Activated CD4-positive, alpha-beta T cell treated with anti-CD3 and anti-CD28 coated beads for 48 hours (primary cell): ENCODE results near the gene ATP6V1D.
"Not testable (repeated sequence)": the region's sequence is repeated elsewhere in the genome, so short reads cannot be mapped to it uniquely, and the experiment has no call there.

ENCODE experiments used
- DNase-seq: peaks from one replicate; pipeline ENCODE4 v3.0.0-alpha.2; 2020

The ATP6V1D gene

DNA sequence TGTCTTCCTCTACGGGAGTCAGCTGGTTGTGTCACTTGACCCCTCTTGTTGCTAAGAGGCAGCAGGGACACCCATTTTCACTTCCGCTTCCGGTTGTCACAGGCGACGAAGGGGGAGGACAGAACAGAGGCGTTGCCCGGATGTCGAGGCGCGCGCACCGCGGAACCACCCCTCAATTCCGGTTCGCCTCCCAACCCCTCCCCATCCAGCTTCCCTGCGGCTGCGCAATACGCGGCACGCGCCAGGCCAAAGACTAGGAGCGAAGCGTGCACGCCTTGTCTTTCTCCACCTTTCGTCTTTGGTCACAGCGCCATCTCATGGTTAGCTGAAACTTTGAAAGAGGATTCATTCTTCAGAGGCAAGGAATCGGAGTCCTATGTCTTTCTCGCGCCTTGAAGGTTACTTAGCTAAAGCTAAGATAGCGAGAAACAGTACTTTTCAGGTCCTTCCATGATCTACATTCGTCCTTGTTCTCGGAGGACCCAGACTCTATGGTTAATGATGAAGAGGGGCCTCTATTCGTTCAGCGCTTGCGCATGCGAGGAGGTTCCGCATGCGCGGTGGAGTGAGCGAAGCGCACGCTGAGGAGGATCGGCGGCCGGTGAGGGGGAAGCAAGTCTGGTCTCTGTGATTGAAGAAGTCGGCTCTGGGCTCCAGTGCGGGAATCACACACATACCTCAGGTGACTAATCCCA lies at the start of gene ATP6V1D, which contains the start of gene EIF2S1:
TSS of gene ATP6V1D (minus strand) at position 30 of the 695 bp plus-strand sequence. CDS start 106 bp downstream, outside the sequence.
TSS of gene EIF2S1 (plus strand) at position 554 of the 695 bp plus-strand sequence. CDS start 4,440 bp downstream, outside the sequence.
- DNase-seq, result peak; percentile 99

GRCh38 chr14:67408122-67408801 lies 48.7 kb upstream of the ATP6V1D start:
- DNase-seq, result not testable (repeated sequence)

GRCh38 chr14:67405771-67406170 lies 46.2 kb upstream of the ATP6V1D start:
- no peak for DNase-seq

- no peak for DNase-seq
Measured at GRCh38 chr14:67400434-67400833, 40.8 kb upstream of the ATP6V1D start.

DNA sequence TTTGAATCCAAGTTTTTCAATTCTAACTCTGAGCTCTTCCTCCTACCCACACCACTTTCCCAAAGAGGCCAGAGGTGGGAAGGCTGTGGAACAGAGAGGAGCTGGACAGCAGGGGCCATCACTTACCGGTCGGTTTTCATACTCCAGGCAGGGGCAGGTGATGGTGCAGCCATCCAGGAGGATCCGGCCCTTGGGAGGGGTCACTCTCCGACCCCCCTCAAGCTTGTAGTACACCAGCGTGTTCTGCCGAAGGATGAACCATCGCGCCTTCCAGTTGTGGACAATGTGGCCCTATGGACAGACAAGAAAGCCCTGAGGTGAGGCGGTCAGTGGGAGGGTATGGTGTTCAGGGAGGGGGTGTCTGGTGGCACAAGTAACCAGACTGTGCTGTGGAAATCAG lies 37.9 kb upstream of the ATP6V1D start:
- no peak for DNase-seq

DNA sequence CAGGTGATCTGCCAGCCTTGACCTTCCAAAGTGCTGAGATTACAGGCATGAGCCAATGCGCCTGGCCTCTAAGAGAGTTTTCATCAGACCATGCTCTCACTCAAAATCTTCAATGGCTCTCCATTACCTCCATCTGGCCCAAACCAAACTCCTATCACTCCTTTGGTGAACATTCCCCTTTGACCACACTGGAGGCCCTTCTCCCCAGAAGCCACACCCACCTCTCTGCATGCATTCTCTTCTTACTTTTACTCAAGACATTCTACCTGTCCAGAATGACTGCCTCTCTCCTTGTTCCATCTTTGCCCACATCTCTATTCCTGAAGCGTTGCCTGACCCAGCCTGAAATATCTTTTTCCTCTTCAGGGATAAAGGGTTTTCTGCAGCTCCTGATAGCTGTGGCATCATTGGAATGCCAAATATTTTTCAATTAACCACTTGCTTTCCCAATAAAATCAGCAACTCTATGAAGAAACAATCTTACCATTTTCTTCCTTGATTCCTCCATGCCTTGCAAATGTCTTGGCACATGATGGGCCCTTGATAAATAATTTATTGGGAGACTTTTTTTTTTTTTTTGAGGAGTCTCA lies 36.9 kb upstream of the ATP6V1D start:
- DNase-seq, result no peak

- no peak for DNase-seq
Measured at GRCh38 chr14:67395876-67396189, 36.2 kb upstream of the ATP6V1D start.

- no peak for DNase-seq
Measured at GRCh38 chr14:67395086-67395875, 35.7 kb upstream of the ATP6V1D start.

DNA sequence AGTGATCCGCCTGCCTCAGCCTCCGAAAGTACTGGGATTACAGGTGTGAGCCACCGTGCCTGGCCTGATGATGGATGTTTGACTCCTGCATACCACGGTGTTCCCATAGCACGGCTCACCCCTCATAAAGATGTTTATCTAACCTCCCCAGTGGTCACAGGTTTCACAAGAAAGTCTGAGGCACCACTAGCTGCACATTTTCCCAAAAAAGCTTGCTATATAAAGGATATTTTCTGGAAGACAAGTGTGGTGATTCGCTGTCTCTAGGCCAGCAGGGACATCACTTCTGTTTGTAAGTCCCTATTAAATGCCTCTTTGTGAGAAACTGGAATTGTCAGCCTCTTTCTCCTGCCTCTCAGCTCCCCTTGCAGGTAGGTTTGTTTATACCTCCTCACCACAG lies 34.1 kb upstream of the ATP6V1D start:
- DNase-seq, result no peak

- DNase-seq, result no peak
Measured at GRCh38 chr14:67392800-67393199, 33.2 kb upstream of the ATP6V1D start.

GRCh38 chr14:67392123-67392522 lies 32.5 kb upstream of the ATP6V1D start:
- DNase-seq, result no peak

GRCh38 chr14:67391268-67391667 lies 31.7 kb upstream of the ATP6V1D start:
- no peak for DNase-seq

DNA sequence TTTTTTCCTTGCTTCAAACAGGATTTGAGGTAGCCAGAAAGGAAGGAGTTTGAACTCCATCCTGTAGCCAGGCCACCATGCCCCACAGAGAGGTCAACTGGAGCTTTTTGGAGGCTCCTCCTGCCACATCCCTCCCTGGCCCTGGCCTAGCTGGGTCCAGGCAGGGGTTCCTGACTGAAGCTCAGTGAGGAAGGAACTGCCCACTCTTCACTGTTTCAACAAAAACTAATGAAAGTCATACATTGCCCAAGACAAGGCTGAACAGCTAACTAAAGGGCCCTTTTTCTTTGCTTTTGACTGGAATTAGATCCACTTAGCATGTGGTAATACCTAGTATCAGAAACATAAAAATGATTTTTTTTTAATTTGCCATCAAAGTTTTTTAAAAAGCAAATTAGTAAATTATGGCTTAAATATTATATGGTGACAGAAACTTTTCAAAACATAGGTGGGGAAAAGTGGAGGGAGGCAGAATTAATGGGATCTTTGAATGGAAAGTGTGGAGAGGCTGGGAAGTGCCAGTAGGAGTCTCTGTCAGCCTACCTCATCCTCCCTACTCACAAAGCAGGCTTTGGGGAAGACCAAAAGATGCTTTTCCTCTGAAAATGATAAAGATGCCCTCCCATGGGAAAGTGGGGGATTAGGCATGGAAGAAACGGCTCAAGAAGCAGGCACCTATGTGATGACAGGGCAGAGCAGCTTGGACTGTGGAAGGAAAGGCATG lies 30.4 kb upstream of the ATP6V1D start:
- DNase-seq, result no peak

DNA sequence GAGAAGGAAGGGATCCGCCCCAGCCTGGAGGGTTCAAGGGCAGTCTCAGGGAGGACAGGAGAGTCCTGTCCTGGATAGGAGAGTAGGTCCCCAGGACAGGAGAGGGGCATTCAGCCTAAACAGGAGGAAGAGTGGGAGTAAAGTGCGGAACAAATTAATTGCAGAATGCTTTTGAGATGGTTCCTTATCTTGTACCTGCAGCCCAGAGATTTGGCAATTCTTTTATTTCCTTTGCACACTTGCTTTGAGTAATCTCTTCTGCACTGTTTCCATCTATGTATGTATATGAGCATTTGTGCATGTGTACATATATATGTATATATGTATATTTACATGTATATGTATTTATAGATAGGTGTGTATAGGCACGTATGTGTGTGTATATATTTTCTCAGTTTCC lies 29.7 kb upstream of the ATP6V1D start:
- no peak for DNase-seq

- no peak for DNase-seq
Measured at GRCh38 chr14:67387195-67387594, 27.6 kb upstream of the ATP6V1D start.

GRCh38 chr14:67385618-67386017 lies 26.0 kb upstream of the ATP6V1D start:
- DNase-seq, result no peak

GRCh38 chr14:67385120-67385519 lies 25.5 kb upstream of the ATP6V1D start:
- no peak for DNase-seq

- DNase-seq, result no peak
Measured at GRCh38 chr14:67377916-67378315, 18.3 kb upstream of the ATP6V1D start.

GRCh38 chr14:67373347-67373746 lies 13.7 kb upstream of the ATP6V1D start:
- peak; percentile 28 for DNase-seq

- DNase-seq, result no peak
Measured at GRCh38 chr14:67372833-67373232, 13.2 kb upstream of the ATP6V1D start.

DNA sequence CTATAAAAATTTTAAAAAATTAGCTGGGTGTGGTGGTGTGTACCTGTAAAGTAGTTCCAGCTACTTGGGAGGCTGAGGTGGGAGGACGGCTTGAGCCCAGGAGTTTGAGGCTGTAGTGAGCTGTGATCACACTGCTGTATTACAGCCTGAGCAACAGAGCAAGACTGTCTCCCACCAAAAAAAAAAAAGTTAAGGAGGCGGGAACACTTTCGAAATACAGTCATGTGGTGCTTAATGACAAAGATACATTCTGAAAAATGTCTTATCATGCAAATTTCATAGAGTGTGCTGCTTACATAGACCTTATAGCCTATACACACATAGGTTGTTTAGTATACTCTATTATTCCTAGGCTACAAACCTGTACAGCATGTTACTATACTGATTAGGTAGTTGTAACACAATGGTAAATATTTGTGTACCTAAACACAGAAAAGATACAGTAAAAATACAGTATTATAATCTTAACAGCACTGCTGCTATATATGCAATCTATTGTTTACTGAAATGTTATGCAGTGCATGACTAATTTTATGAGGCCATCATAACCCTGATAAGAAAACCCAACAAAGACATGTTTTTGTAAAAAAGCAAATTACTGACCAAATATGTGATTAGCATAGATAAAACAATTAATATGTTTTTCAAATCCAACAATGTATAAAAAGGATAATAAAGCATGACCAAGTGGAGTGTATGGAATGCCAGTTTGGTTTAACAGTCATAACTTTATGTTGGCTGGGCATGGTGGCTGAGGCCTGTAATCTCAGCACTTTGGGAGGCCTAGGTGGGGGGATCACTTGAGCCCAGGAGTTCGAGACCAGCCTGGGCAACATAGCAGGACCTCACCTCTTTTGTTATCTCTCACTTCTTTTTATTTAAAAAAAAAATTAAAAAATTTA lies 11.9 kb upstream of the ATP6V1D start:
- DNase-seq, result no peak

DNA sequence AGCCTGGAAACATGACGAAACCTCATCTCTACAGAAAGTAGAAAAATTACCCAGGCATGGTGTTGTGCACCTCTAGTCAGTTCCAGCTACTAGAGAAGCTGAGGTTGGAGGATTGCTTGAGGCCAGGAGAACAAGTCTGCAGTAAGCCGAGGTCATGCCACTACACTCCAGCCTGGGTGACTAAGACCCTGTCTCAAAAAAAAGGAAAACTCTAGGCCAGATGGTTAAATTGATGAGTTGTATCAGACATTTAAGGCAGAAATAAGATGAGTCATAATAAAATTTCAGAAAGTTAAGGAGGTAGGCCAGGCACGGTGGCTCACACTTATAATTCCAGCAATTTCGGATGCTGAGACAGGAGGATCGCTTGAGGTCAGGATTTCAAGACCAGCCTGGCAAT lies 11.2 kb upstream of the ATP6V1D start:
- DNase-seq, result no peak
